GM19193 (cell line): Measurements from ENCODE around the gene ANAPC5.

Experiments used
- POLR2A ChIP-seq: IDR thresholded peaks from 4 replicates; pipeline ENCODE4 v1.6.1; 2011; ENCODE audit not compliant: insufficient read depth, insufficient read length; ENCODE audit errors: extremely low read depth

ANAPC5 gene

DNA sequence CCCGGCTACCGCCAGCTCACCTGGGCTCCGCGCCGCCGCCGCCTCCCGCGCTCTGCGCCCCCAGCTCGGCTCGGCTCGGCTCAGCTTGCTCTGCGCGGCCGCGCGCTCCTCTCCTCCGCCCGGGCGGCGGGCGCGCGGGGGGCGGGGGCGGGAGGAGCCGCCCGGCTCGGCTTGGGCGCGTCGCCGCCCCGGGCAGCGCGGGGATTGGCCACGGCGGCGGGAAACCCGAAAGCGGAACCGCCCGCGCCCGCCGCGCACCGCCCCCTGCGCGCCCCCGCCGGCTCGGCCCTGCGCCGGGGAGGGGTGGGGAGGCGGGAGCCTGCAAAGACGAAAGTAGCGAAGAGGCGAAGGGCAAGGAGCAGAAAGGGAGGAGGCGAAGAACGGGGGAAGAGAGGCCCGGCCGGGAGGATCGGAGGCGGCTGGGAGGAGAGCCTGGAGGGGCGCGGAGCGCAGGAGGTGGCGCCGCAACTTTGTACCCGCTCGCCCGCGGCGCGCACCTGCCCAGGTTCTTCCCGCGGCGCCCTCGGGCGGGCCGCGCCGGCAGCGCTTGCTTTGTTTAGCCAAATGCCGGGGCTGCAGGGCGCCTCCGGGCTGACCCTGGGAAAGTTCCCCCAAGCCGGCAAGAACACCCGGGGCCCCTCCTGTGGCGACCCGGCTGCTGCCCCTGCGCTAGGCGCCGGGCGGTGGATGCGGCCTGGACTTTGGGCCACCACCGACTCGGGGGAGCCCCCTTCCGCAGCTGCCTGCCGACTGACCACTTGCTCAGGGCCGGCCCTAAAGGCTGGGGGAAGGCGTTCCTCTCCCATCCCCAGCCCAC, 55.4 kb downstream of the ANAPC5 start, which contains the start of gene CAMKK2:
Gene CAMKK2 (minus strand): TSS at position 92 of the 817 bp plus-strand sequence. CDS start 22,183 bp downstream, outside the sequence.
- no peak for TF ChIP-seq POLR2A

DNA sequence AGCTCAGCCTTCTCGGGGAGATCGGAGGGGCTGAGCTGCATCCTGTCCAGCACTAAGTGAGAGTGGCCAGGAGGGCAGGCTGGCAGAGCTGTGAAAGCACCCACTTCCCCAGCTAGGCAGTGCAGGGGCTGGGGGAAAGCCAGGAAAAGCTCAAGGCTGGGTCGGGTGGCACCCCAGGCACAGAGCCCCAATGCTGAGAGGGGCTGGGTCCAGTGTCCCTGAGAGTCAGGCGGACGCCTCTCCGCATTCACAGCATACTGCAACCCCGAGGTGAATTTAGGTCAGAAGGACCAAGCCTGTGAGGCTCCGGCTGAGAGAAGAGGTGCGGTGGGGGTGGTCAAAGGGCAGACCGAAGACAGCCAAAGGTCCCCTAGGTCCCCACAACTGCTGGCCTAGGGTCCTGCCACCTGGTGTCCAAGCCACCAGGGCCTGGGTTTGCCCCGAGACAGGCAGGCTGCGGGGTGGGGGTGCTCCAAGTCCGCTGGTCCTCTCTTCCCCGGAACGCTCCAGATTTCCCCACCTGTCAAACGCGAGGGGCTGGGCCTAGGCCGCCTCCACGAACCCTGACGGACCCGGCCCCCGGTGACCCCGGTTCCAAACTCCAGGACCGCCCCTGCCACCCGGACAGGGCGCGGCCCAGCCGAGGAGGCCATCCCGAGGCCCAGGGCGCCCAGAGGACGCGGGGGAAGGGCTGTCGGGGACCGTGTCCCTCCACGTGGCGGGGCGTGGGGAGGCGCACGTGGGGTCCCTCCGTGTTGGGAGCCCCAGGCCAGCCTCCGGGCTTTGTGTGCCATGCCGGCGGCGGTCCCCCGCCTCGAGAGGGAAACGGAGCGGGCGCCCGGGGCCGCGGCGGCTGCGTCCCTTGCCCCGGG, 56.2 kb downstream of the ANAPC5 start:
- TF ChIP-seq POLR2A: no peak

DNA sequence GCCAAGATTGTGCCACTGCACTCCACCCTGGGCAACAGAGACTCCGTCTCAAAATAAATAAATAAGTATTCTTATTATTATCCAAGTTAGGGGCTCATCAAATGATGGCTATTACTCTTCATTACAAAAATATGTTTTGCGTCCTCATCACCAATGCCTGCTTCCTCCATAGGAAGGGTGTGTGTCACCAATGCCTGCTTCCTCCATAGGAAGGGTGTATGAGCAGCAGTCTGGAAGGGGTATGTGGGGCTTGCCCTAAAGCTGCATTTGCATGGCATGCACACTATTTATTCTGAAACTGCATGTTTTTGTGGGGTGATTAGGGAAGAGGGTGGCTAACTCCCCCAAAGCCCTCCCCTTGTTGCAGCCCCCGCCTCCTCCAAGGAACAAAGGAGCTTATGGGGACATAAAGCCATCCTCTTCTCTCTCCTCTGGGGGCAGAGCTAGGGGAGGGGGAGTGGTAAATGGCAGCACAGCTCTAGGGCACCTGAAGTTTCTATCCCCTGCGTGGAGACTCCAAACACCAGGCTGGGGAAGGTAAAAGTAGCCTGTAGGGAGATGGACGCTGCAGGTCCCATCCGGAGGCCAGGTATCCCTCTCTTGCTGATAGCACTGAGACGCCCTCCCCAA, 57.0 kb downstream of the ANAPC5 start:
- no peak for TF ChIP-seq POLR2A

DNA sequence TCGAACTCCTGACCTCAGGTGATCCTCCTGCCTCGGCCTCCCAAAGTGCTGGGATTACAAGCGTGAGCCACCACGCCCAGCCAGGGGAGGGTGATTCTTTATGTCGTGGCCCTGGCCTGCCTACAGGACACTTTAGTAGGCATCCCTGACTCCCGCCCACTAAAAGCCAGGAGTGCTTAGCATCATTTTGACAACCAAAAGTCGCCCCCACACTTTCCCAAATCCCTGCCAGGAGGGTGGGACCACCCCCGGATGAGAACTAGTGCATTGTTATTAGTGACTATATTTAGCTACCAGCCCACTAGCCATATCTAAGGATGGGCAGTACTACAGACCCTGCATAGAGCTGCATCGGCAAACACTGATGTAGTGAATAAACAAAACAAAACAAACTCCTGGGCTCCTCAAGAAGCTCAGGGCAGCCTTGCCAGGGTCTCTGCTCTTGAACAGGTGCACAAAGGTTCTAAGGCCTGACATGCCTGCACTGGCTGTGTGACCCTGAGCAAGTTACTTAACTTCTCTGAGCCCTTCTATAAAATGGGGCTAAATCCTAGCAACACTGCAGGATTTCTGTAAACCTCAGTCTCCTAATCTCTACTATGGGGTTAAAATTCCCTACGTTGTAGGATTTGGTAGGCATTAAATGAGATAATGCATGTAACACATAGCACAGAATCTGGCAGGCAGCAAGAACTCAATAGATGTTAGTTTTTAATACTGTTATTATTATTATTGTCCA, 57.9 kb downstream of the ANAPC5 start:
- TF ChIP-seq POLR2A: no peak

DNA sequence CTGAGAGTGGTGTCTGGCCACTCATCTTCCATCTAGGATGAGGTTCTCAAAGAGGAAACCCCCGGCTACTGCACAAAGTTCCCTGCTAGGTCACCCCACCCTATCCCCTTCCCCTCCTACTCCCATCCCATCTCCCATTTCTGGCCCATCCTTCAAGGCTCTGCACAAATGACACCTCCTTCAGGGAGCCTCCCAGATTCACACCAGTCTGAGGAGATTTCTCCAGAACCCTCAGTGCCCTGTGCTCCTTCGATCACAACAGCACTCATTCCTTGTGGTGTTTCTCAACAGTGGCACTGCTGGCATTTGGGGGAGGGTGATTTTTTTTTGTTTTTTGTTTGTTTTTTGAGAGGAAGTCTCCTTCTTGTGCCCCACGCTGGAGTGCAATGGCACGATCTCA, 58.6 kb downstream of the ANAPC5 start:
- TF ChIP-seq POLR2A: no peak

DNA sequence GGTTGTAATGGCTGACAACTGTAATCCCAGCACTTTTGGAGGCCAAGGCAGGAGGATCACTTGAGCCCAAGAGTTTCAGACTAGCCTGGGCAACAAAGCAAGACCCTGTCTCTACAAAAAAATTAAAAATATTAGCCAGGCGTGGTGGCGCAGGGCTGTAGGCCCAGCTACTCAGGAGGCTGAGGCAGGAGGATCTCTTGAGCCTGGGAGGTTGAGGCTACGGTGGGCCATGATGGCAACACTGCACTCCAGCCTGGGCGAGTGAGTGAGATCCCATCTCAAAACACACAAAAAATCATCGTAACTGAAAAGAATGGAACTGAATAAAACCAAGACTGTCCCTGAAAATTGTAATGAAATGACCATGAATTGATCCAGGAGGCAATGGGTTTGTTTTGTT, 61.8 kb downstream of the ANAPC5 start:
- no peak for TF ChIP-seq POLR2A

DNA sequence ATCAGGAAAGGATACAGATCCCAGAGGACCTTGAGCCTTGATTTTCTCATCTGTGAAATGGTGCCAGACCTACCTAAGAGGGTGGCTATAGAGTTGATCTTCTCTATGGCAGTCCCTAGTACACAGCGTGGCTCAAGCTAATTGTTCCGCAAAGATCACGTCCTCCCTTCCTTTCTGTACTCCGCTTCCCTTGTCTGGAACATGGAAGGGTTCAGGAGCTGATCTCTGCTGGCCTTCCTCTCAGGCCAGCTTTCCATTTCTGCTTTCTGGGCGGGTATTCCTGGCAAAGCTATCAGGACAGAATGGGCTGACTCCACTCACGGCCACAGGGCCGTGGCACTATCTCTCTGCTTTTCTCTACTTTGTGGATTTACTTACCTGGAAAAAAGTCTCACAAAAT, 62.2 kb downstream of the ANAPC5 start:
- no peak for TF ChIP-seq POLR2A

DNA sequence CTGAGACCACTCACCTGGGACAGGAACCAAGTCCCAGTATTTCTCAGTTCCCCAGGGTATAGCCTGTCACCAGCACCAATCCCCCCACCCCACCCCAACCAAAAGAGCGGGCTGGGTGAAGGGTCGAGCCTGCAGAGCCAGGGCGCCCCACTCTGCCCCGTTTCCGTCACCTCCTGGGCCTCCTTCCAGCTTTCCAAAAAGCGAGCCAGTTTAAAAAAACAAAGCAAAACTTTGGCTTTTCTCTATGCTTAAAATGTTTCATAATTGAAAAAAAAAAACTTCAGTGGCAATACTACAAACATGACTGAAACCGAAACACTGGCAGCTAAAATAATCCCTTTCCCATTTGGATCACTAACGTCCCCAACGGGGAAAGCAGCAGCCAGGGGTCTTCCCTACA, 63.2 kb downstream of the ANAPC5 start:
- TF ChIP-seq POLR2A: no peak

DNA sequence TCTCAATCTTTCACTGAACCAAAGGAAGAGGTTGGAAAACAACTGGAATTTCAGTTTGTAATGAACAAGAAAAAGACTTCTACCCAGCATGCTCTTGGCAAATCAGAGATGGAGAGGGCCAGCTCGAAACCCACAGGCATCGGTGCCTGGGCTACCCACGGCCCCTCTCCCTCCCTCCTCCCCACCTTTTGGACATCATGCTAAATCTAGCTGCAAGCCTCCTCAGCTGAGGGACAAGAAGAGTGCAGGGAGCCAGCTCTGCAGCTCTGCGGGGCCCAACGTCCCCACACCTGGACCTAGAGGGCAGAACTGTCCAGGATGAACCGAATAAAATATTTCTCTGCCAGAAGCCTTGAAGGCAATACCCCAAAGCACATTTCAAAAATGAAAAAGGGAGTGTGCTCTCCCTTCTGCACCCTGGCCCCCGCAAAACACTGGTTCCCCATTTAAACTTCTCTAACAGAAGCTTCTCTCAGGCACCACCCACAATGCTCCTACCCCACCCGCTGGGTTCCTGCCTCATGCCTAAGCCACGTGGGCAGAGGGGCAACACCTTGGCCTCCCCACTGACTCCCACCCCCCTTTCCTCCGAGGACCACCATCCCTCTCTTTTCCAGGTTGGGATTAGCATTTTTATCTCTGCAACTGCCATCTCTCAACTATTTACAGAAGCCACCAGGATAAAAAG, 63.9 kb downstream of the ANAPC5 start:
- no peak for TF ChIP-seq POLR2A

DNA sequence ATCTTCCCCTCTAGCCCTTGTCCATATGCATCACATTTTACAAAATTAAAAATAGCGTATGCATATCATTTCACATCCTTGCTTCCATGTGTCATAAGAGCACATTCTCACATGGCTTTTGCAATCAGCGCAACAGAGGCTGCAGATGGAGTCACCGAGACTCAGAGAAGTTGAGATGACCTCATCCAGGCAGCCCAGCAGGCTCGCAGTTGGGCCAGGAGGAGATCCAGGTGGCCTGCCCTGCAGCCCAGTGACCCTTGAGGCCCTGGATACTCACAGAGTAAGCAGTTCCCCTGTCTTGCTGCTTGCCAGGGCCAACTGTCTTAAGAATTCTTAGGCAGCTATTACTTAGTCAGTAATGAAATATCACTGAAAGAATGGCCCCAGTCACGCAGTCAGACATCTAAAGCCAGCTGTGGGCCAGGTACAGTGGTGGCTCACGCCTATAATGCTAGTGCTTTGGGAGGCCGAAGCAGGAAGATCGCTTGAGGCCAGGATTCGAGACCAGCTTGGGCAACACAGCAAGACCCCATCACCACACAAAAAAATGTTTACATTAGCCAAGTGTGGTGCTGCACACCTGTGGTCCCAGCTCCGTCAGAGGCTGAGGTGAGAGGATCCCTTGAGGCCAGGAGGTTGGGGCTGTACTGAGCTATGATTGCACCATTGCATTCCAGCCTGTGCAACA, 64.8 kb downstream of the ANAPC5 start:
- no peak for TF ChIP-seq POLR2A

DNA sequence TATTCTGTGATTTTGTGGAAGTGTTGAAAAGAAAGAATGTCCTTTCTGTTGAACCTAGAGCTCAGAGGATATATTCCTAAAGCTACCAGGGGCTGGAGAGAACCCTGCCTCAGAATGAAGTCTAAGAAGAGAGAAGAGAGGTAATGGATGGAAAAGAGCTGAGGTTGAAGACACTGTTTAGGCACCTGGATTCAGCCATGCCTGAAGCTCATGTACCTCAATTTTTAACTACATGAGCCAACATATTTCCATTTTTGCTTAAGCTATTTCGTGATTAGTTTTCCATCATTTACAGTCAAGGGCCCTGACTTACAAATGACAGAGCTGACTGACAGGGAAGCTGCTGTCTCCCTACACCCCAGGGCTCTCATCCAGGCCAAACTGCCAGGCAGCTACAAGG, 66.4 kb downstream of the ANAPC5 start:
- no peak for TF ChIP-seq POLR2A

DNA sequence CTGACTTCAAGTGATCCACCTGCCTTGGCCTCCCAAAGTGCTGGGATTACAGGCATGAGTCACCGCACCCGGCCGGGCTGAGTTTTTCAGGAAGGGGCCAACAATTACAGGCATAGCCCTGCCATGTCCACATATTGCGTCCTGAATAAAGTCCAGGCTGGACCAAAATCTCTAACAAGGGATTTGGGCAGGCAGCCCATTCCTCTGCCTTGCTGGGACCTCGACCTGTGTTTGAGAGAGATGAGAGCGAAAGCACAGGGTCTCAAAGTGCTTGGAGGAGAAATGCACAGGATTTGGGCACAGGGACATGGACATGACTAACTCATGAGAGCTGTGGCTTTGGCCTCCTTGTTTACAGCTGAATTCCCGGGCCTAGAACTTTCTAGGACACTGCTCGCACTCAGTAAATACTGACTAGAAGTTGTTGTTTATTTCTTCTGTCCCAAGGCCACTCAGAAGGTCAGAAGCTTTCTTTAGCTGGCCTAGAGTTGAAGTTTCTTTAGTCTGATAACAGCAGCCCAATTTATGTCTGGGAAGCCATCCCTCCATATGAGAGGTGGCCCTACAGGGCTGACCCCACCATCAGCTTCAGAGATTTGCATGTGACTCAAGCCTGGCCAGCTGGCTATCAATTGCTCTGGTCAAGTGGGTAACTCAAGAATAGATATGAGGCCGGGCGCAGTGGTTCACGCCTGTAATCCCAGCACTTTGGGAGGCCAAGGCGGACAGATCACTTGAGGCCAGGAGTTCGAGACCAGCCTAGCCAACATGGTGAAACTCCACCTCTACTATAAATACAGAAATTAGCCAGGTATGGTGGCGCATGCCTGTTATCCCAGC, 67.4 kb downstream of the ANAPC5 start:
- TF ChIP-seq POLR2A: no peak

DNA sequence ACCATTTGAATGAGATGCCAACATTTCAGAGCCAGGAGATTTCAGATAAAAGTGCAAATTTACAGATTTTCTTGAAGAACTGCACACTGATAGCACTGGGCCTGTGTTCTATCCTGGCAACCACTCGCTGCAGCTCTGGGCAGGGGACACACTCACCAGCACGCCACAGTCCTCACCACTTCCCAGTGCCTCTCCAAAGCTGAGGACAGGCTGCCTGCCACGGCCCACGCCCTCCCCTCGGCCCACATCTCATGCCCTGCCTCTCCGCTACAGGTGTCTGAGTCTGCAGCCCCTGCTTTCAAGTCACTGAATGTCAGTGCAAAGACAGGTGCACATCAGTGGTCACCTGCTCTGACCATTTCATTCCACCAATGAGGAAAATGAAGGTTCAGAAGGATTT, 68.4 kb downstream of the ANAPC5 start:
- no peak for TF ChIP-seq POLR2A

DNA sequence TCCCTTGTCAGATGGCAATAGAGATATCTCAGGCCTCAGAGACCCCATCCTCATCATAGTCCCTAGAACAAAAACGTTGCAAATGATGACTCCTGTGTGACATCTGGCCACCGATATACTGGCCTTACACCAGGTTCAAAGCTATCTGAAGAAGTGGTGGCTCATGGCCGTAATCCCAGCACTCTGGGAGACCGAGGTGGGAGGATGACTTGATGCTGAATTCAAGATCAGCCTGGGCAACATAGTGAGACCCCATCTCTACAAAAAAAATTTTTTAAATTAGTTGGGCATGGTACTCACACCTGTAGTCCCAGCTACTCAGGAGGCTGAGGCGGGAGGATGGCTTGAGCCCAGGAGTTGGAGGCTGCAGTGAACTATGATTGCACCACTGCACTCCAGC, 68.8 kb downstream of the ANAPC5 start:
- TF ChIP-seq POLR2A: no peak
